HL-60 (cell line): ENCODE measurements around the gene BEST3.

Experiments used
- POLR2AphosphoS5 ChIP-seq: IDR thresholded peaks from 2 replicates; pipeline ENCODE4 v1.6.1; 2012; ENCODE audit warnings: low read depth
- TF ChIP-seq, protein P1 (sequence below): IDR thresholded peaks from 2 replicates; pipeline ENCODE4 v1.6.1; 2012; ENCODE audit warnings: low read depth; ENCODE audit not compliant: insufficient replicate concordance
- TF ChIP-seq, protein P2 (sequence below): IDR thresholded peaks from one replicate; pipeline ENCODE4 v1.5.1; 2011; ENCODE audit warnings: low read length, control low read depth, inconsistent platforms; ENCODE audit not compliant: insufficient read depth

DNA sequence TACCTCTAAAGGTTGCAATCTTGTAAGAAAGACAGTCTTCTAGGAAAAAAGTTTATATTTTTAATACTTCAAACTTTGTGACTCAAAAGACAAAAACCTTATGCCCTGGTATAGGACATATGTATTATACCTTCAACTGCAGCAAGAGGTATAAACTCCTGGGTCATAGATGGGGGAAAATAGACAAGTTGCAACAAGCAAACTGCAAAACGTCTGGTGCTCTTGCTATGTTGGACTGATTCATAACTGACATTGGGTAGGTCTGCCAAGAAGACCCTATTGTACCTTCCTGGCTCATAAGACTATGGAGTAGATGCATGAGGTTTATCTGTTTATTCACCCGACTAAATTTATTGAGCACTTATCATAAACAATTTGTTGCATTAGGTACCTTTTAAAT is 40.9 kb downstream of the BEST3 start:
- TF ChIP-seq, protein P1, sequence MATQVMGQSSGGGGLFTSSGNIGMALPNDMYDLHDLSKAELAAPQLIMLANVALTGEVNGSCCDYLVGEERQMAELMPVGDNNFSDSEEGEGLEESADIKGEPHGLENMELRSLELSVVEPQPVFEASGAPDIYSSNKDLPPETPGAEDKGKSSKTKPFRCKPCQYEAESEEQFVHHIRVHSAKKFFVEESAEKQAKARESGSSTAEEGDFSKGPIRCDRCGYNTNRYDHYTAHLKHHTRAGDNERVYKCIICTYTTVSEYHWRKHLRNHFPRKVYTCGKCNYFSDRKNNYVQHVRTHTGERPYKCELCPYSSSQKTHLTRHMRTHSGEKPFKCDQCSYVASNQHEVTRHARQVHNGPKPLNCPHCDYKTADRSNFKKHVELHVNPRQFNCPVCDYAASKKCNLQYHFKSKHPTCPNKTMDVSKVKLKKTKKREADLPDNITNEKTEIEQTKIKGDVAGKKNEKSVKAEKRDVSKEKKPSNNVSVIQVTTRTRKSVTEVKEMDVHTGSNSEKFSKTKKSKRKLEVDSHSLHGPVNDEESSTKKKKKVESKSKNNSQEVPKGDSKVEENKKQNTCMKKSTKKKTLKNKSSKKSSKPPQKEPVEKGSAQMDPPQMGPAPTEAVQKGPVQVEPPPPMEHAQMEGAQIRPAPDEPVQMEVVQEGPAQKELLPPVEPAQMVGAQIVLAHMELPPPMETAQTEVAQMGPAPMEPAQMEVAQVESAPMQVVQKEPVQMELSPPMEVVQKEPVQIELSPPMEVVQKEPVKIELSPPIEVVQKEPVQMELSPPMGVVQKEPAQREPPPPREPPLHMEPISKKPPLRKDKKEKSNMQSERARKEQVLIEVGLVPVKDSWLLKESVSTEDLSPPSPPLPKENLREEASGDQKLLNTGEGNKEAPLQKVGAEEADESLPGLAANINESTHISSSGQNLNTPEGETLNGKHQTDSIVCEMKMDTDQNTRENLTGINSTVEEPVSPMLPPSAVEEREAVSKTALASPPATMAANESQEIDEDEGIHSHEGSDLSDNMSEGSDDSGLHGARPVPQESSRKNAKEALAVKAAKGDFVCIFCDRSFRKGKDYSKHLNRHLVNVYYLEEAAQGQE, result no peak
- TF ChIP-seq, protein P2, sequence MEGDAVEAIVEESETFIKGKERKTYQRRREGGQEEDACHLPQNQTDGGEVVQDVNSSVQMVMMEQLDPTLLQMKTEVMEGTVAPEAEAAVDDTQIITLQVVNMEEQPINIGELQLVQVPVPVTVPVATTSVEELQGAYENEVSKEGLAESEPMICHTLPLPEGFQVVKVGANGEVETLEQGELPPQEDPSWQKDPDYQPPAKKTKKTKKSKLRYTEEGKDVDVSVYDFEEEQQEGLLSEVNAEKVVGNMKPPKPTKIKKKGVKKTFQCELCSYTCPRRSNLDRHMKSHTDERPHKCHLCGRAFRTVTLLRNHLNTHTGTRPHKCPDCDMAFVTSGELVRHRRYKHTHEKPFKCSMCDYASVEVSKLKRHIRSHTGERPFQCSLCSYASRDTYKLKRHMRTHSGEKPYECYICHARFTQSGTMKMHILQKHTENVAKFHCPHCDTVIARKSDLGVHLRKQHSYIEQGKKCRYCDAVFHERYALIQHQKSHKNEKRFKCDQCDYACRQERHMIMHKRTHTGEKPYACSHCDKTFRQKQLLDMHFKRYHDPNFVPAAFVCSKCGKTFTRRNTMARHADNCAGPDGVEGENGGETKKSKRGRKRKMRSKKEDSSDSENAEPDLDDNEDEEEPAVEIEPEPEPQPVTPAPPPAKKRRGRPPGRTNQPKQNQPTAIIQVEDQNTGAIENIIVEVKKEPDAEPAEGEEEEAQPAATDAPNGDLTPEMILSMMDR, result no peak
- TF ChIP-seq POLR2AphosphoS5, result no peak
